ENCODE results near the gene POLR2C. TPM values are rescaled to one million over a fixed set of nuclear protein-coding genes. Genes with fewer than 3 reads are reported as not detected.

The POLR2C gene
- total and polyA plus RNA-seq, 10 of the 15 experiments (the other 5 are each of a cell fraction or from before 2014, with no cell fraction given): 26.9 to 93.0 (median 57.8) TPM

- no peak for TF ChIP-seq SRF (IDR thresholded peaks at IDR 0.05; ENCODE audit: low read depth in 2 of 2, low read length in 2 of 2)
- TF ChIP-seq MEF2B (IDR thresholded peaks at IDR 0.05; ENCODE audit: partially characterized antibody, poor library complexity, severe bottlenecking): no peak
- TF ChIP-seq NRF1 (conservative IDR thresholded peaks at IDR 0.05; ENCODE audit: low read depth, low read length): no peak
- no peak for TF ChIP-seq ZNF622 (IDR thresholded peaks at IDR 0.05)
- TF ChIP-seq ZBTB33 (IDR thresholded peaks at IDR 0.05): no peak
- TF ChIP-seq FOS (IDR thresholded peaks at IDR 0.05; ENCODE audit: borderline replicate concordance, extremely low read depth, insufficient read length): no peak
Observed at GRCh38 chr16:57470711-57471110, 8.2 kb downstream of the POLR2C start (continued).

- in situ Hi-C loops (cut with MboI): no loop called here
- no peak overlapping the region for H3K4me2 ChIP-seq (ENCODE audit: control insufficient read depth, insufficient read depth)
- H3K9ac ChIP-seq (ENCODE audit: control insufficient read depth, insufficient read depth, low read length): no peak overlapping the region
- FAIRE-seq: no peak
- POLR2A ChIA-PET: interaction anchor here (0.6 kb wide), 2 partner anchors 23 to 205 kb away, joined by 3 to 4 read pairs; no protein-coding TSS in a partner anchor
- CTCF ChIA-PET: no interaction called here
- RAD21 ChIA-PET (ENCODE audit: unreplicated experiment): no interaction called here
- no peak overlapping the region for H3K27ac ChIP-seq (ENCODE audit: control insufficient read depth, insufficient read depth)
- no peaks in the 10 kb centered on the region for H3K27me3 ChIP-seq (replicated peaks in 1 of 2; ENCODE audit: control insufficient read depth in 2 of 2, insufficient read depth in 2 of 2, low read length in 1 of 2)
- H2AFZ ChIP-seq (ENCODE audit: control insufficient read depth, low read depth, low read length): no peak overlapping the region
- intact Hi-C loops (cut with micrococcal nuclease; ENCODE audit: unreplicated experiment): no loop called here
- H3K4me1 ChIP-seq (ENCODE audit: control insufficient read depth, insufficient read depth, low read length): peaks cover 9% of the 10 kb centered on the region
- TF ChIP-seq LARP7 (IDR thresholded peaks at IDR 0.05) (no peak), ZNF207 (IDR thresholded peaks at IDR 0.05; ENCODE audit: borderline replicate concordance) (no peak), NFYA (IDR thresholded peaks at IDR 0.05; ENCODE audit: borderline replicate concordance, low read depth, low read length) (no peak), NFIC (IDR thresholded peaks at IDR 0.05; ENCODE audit: low read depth, low read length) (no peak), HDGF (IDR thresholded peaks at IDR 0.05) (no peak), SUPT20H (IDR thresholded peaks at IDR 0.05; ENCODE audit: borderline replicate concordance, control insufficient read depth, low read depth, low read length) (no peak), SRF (IDR thresholded peaks at IDR 0.05; ENCODE audit: low read depth in 2 of 2, low read length in 2 of 2) (no peak), ZNF274 (IDR thresholded peaks at IDR 0.05; ENCODE audit: insufficient read depth, insufficient read length) (no peak)
- no peaks in the 10 kb centered on the region for H3K9me3 ChIP-seq (replicated peaks; ENCODE audit: control insufficient read depth, insufficient read depth, low read length)
- DNase-seq (ENCODE audit: low read depth, low spot score): no peak
- ATAC-seq: no peak
- WGBS (ENCODE audit: insufficient coverage, insufficient replicate concordance, low lambda C conversion rate, missing lambda C conversion rate): 100% methylated on average over 1 of the region's 1 CpG
- H3K36me3 ChIP-seq (ENCODE audit: control insufficient read depth in 2 of 2, insufficient read depth in 2 of 2, low read length in 1 of 2): peaks cover 25 to 31% of the 10 kb centered on the region in 2 experiments
- no peaks in the 10 kb centered on the region for H4K20me1 ChIP-seq (ENCODE audit: control insufficient read depth, insufficient read depth)
- no peak overlapping the region for H3K4me3 ChIP-seq
- BruUV-seq (replicated peaks): no TSS peak
- no peaks in the 10 kb centered on the region for H3K79me2 ChIP-seq (ENCODE audit: control insufficient read depth, insufficient read depth, low read length)
- SMC1A ChIA-PET (ENCODE audit: uncharacterized antibody, unreplicated experiment): interaction anchor here (1.1 kb wide), 1 partner anchor 16 kb away, joined by 4 read pairs; no protein-coding TSS in a partner anchor
Observed at GRCh38 chr16:57471209-57471608, 8.7 kb downstream of the POLR2C start.
